Posterior cingulate gyrus (tissue), 11 donors: Measurements from ENCODE around the gene CPLX1.
"Not testable (repeated sequence)": the region's sequence is repeated elsewhere in the genome, so short reads cannot be mapped to it uniquely, and the experiment has no call there.

Experiments used
- DNase-seq, 10 donors: peaks; one replicate each; pipeline versions ENCODE4 v3.0.0 to v3.0.0-alpha.2; 2020 to 2021; ENCODE audit warnings: mixed read lengths in 3 of 10
- intact Hi-C: fragments of 100-400 bp; cut with DNase I; formaldehyde crosslinking; loops from one replicate; pipeline ENCODE4 v1.15.1; 2023

The CPLX1 gene

GRCh38 chr4:768076-768475, 57.9 kb downstream of the CPLX1 start:
- intact Hi-C loops = no loop called here
- peak in 3 of 10 donors; percentile 23 to 46 (median 39) for DNase-seq

GRCh38 chr4:766559-767283, 59.2 kb downstream of the CPLX1 start:
- peak in 3 of 10 donors; percentile 60 to 77 (median 74) for DNase-seq
- intact Hi-C loops = no loop called here

GRCh38 chr4:766152-766515, 59.8 kb downstream of the CPLX1 start:
- intact Hi-C loops = no loop called here
- DNase-seq = peak in 4 of 10 donors; percentile 52 to 92 (median 78)

GRCh38 chr4:764405-765169, 61.3 kb downstream of the CPLX1 start:
- peak in 3 of 10 donors; percentile 52 to 77 (median 62) for DNase-seq
- intact Hi-C loops = no loop called here

GRCh38 chr4:763922-764321, 62.0 kb downstream of the CPLX1 start:
- intact Hi-C loops = no loop called here
- peak in 3 of 10 donors; percentile 77 to 80 (median 79) for DNase-seq

- DNase-seq = peak in 5 of 10 donors; percentile 26 to 90 (median 78)
- intact Hi-C loops = no loop called here
These were observed 62.6 kb downstream of the CPLX1 start for GRCh38 chr4:763191-763810.

GRCh38 chr4:762211-763190, 63.4 kb downstream of the CPLX1 start:
- intact Hi-C loops = no loop called here
- peak in 6 of 10 donors; percentile 48 to 92 (median 74) for DNase-seq

GRCh38 chr4:761739-762138, 64.2 kb downstream of the CPLX1 start:
- intact Hi-C loops = no loop called here
- DNase-seq = peak in 3 of 10 donors; percentile 73 to 85 (median 84)

GRCh38 chr4:761086-761485, 64.8 kb downstream of the CPLX1 start:
- intact Hi-C loops = no loop called here
- DNase-seq = peak in 3 of 10 donors; percentile 32 to 71 (median 55)

GRCh38 chr4:760616-761015, 65.3 kb downstream of the CPLX1 start:
- DNase-seq = peak in 3 of 10 donors; percentile 33 to 54 (median 46)
- intact Hi-C loops = no loop called here

GRCh38 chr4:759810-760209, 66.1 kb downstream of the CPLX1 start:
- peak in 3 of 10 donors; percentile 55 to 61 (median 57) for DNase-seq
- intact Hi-C loops = not testable (repeated sequence)

GRCh38 chr4:757111-757510, 68.8 kb downstream of the CPLX1 start:
- intact Hi-C loops = no loop called here
- DNase-seq = peak in 3 of 10 donors; percentile 50 to 64 (median 55)

GRCh38 chr4:754221-755120, 71.5 kb downstream of the CPLX1 start:
- intact Hi-C loops = no loop called here

GRCh38 chr4:753186-753585, 72.7 kb downstream of the CPLX1 start:
- intact Hi-C loops = not testable (repeated sequence)

More at GRCh38 chr4:754221-755120, 71.5 kb downstream of the CPLX1 start:
- peak in 3 of 10 donors; percentile 48 to 77 (median 70) for DNase-seq

GRCh38 chr4:752196-752861, 73.6 kb downstream of the CPLX1 start:
- DNase-seq = peak in 3 of 10 donors; percentile 73 to 88 (median 85)
- intact Hi-C loops = no loop called here

More at GRCh38 chr4:753186-753585, 72.7 kb downstream of the CPLX1 start:
- DNase-seq = peak in 2 of 10 donors; percentile 39 to 56

GRCh38 chr4:751676-752075, 74.3 kb downstream of the CPLX1 start:
- DNase-seq = peak in 9 of 10 donors; percentile 31 to 90 (median 56)
- intact Hi-C loops = no loop called here

- intact Hi-C loops = loop anchor here (10.0 kb wide), 1 partner anchor 235 kb away; the partner anchor contains the start of gene IDUA
- DNase-seq = peak in 3 of 10 donors; percentile 41 to 76 (median 72)
These were observed 75.9 kb downstream of the CPLX1 start for GRCh38 chr4:749698-750666.
